Measurements from ENCODE around the gene SP140L.
"Not testable (repeated sequence)": the region's sequence is repeated elsewhere in the genome, so short reads cannot be mapped to it uniquely, and the experiment has no call there.

Gene SP140L

GRCh38 chr2:230326453-230327417 lies at the start of gene SP140L:
SP140L (plus strand) TSS chr2:230327193; CDS start chr2:230327270, 77 bp downstream.
- DNase-seq = peak; percentile 92

DNA sequence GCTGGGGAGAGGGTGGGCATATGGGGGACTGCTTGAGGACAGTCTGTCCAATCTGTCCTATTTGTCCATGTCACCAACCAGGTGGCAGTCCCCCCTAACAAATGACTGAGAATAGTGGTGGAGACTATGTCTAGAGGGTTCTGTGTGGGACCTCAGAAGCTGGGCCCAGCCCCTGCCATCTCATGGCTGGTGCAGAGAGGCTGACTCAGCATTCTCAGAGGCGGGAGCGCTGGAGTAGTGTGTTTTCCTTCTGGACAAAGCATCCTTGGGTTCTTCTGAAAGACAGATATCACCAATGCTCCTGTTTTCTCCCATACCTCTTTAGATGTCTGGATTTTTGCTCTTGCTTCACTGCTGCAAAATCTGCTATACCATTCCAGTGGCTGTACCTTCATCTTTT lies 44.1 kb upstream of the SP140L start:
- no peak for DNase-seq

- no peak for DNase-seq
Measured at GRCh38 chr2:230286048-230286447, 40.9 kb upstream of the SP140L start.

DNA sequence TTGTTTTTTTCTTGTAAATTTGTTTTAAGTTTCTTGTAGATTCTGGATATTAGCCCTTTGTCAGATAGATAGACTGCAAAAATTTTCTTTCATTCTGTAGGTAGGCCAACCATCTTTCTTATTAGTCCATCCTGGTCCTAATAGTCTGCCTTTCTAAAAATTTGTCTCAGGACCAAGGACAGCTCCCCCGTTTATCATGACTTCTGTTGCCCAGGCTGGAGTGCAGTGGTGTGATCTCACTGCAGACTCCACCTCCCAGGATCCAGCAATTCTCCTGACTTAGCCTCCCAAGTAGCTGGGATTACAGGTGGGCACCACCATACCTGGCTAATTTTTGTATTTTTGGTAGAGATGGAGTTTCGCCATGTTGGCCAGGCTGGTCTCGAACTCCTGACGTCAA lies 37.7 kb upstream of the SP140L start:
- peak; percentile 54 for DNase-seq

DNA sequence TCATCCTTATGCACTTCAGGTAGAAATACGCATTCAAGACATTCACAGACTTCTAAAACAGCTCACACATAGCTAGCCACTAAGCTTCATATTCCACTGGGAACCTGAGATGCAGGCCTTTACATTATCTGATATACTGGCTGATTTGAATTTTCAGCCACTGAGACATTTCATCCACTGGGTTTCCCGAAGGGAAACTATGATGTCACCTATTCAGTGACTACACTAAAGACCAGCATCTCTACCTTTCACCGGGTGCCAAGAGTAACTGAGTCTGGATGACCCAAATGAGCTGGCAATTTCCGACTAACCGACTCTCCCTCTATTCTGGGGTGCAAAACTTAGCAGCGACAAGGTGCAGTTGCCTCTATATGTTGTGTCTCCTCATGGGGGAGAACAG lies 31.8 kb upstream of the SP140L start:
- DNase-seq = no peak

GRCh38 chr2:230296917-230297316 lies 30.1 kb upstream of the SP140L start:
- DNase-seq = no peak

- no peak for DNase-seq
Measured at GRCh38 chr2:230299618-230300017, 27.4 kb upstream of the SP140L start.

GRCh38 chr2:230305416-230306275 lies 21.3 kb upstream of the SP140L start:
- DNase-seq = no peak

GRCh38 chr2:230306474-230306873 lies 20.5 kb upstream of the SP140L start:
- DNase-seq = no peak

DNA sequence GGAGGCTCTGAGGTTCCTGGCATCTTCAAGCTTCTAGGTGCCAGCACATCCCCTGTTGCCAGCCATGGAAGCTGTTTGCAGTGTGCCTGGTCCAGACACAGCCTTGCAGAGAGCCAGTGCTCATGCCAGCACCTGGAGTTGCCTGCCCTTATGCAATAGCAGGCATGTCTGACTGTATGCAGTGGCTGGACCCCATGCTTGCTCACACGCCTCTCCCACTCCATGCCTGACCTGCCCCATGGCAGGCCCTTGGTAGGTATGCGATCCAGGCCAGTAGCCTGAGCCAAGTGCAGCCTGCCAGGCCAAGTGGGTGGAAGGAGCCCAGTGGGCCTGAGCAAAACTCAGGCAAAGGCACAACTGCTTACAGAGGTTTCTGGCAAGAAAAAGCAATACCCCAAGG lies 19.5 kb upstream of the SP140L start:
- no peak for DNase-seq

DNA sequence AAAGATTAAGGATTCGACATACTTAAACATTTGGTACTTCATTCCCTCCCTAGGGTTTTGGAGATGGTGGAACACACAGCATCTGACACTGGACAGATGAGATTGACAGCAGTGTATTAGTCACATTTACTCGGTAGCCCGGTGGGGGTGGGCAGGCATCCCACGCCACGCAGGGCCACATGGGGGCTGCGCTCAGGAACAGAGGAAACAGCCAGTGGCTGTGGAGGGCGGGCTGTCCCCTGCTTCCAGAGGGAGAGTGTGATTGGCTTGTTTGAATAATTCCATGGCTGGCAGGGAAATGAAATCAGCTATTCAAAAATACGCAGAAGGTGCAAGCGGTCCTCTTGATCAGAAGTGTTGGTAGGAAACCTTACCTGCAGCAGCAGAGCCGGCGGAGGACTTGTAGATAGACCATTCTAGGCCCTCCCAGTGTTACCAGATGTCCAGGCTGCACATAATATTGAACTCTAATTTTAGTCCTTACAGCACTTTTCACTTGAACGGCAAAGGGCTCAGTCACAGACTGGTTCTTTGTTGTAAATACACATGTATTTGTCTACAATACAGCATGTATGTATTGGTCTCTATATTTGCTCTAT lies 18.5 kb upstream of the SP140L start:
- no peak for DNase-seq

- not testable (repeated sequence) for DNase-seq
Measured at GRCh38 chr2:230310792-230311191, 16.2 kb upstream of the SP140L start.

DNA sequence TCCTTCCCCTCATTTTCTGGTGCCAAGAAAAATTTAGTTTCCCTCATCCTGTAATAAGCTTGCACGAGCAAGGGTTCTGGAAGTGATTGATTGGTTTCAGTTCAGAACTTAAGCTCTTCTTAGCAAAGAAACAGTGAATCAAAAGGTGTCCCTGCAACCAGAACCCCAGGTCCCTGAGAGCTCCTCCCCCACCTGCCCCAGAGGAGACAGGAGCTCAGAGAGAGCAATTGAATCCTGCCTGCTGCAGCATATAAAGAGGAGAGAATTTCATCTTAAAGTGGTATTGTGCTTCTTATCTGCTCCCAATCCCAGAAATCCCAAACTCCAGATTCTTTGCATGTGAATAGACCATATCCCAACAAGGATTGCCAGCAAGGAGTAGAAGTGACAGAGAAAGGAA lies 15.4 kb upstream of the SP140L start:
- DNase-seq = not testable (repeated sequence)

GRCh38 chr2:230312638-230313037 lies 14.4 kb upstream of the SP140L start:
- no peak for DNase-seq

GRCh38 chr2:230317366-230317765 lies 9.6 kb upstream of the SP140L start:
- no peak for DNase-seq

GRCh38 chr2:230318190-230319121 lies 8.5 kb upstream of the SP140L start:
- peak; percentile 46 for DNase-seq

GRCh38 chr2:230319211-230319862 lies 7.7 kb upstream of the SP140L start:
- peak; percentile 10 for DNase-seq

DNA sequence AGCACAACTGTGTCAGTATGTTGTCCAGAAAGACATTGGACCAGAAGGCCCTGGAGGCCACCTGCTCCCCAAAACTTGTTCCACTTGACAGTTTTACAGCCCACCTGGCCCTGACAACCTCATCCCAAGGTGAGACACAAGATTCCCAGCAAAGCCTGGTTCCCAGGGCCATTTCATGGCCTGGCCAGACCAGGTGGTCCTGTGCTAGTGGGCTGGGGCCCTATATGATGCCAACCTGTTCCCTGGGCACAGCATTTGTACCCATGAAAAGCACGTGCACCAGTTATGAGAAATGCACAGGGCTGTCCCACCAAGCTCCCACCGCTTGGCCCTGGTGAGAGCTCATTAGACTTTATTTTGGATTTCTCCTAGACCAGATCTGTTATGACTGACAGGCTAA lies 6.0 kb upstream of the SP140L start:
- DNase-seq = no peak

DNA sequence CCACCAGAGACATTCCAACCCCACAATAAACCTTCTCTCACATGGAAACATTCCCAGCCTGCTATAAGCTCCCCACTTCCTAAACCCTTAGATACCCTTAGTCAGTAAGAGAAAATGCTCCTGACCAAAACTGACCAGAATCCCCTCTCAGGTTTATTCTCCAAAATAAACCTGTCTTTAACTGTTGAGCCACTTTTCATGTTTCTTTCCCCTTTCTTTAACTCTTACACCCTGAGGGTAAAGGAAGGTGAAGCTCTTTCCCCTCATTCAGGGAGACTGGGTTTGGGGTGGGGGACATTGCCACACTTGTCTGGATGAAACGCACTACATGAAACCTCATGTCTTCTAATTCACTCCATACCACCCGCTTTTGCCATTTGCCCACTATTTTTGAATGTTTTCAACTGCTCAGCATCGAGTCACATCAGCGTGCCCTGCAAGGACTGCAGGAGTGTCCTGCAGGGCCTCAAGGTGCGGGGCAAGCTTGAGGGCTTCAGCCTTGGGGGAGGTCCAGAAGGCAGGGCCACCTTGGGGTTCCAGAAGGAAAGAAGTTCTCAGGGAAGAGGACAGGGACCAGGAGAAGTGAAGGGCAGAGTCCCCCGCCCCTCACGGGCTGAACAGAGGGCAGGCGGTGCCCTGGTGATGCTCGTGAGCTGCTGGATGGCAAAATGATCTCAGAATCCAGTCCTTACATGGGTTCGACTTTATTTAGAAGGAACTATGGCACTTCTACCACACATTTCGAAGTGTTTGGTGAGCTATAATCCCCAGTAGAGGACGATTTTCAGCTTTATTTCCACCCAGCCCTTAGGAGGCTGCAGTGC lies 4.2 kb upstream of the SP140L start:
- DNase-seq = no peak

DNA sequence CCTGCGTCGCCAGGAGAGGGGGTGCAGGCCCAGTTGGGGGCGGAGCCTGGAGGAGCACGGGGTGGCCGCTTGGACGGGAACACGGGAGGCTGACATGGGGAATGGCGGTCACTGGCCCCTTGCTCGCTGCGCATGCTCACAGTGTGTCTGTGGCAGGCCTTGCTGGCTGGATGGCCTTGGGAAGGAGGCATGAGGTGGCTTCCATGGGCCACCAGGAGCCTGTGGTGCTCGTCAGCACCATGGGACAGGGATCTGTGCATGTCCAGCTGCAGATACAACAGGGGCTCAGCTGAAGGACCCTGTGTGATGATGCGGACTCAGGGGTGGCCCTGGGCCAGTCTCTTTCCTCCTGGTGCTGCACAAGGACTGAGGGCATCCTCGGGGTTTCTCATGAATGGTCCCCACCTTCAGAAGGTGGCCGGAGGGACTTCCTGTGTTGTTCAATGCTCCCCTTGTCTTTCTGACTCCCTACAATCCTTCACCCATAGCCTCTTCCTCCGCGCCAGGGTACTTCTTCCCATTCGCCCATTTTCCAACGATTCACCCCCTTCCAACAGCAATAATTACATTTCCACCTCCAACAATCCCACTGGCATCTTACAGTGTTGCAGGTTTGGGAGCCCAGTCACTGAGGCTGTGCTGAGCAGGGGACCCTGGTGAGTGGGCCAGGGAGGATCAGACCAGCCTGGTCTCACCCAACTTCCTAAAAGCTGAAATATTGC lies 3.4 kb upstream of the SP140L start:
- DNase-seq = no peak

Data from OCI-M1 (cell line).